GM23338 (cell line): ENCODE measurements around the gene PKHD1. TPM values are rescaled to one million over a fixed set of nuclear protein-coding genes. Genes with fewer than 3 reads are reported as not detected.

Experiments used
- ATAC-seq: fragments of 200-7000 bp; cut with Tn5 transposase; 3 replicates; pipeline ENCODE4 v1.9.1; 2020
- DNase-seq: peaks from one replicate; pipeline ENCODE4 v3.0.0-alpha.2; 2015; ENCODE audit warnings: low spot score
- H2AFZ ChIP-seq: fragments of 200-600 bp; sonication (generic); 2 replicates; pipeline ENCODE4 v1.8.0; 2016; ENCODE audit warnings: antibody characterized with exemption, mild to moderate bottlenecking, moderate library complexity
- H3F3A ChIP-seq: fragments of 200-600 bp; sonication (generic); replicated peaks from 2 replicates; pipeline ENCODE4 v1.8.0; 2017; ENCODE audit warnings: antibody characterized with exemption, mixed run types, low read depth
- H3K27ac ChIP-seq: fragments of 200-600 bp; sonication (generic); 2 replicates; pipeline ENCODE4 v1.6.1; 2016; ENCODE audit warnings: low read depth
- H3K27me3 ChIP-seq: fragments of 200-600 bp; sonication (generic); 2 replicates; pipeline ENCODE4 v1.8.0; 2016; ENCODE audit warnings: mild to moderate bottlenecking, mixed run types, moderate library complexity; ENCODE audit not compliant: insufficient read depth
- H3K36me3 ChIP-seq: fragments of 200-600 bp; sonication (generic); 2 replicates; pipeline ENCODE4 v1.8.0; 2016; ENCODE audit warnings: mild to moderate bottlenecking; ENCODE audit not compliant: insufficient read depth
- H3K4me1 ChIP-seq: fragments of 200-600 bp; sonication (generic); 2 replicates; pipeline ENCODE4 v1.8.0; 2016; ENCODE audit warnings: mild to moderate bottlenecking, moderate library complexity; ENCODE audit not compliant: insufficient read depth
- H3K4me2 ChIP-seq: fragments of 200-600 bp; sonication (generic); 2 replicates; pipeline ENCODE4 v1.7.1; 2017; ENCODE audit warnings: mixed run types
- H3K4me3 ChIP-seq: fragments of 200-600 bp; sonication (generic); 2 replicates; pipeline ENCODE4 v1.6.1; 2016; ENCODE audit warnings: mixed run types
- H3K79me2 ChIP-seq: fragments of 200-600 bp; sonication (generic); replicated peaks from 2 replicates; pipeline ENCODE4 v1.8.0; 2017; ENCODE audit warnings: mild to moderate bottlenecking; ENCODE audit not compliant: insufficient read depth
- H3K9me2 ChIP-seq: fragments of 200-600 bp; sonication (generic); 2 replicates; pipeline ENCODE4 v1.8.0; 2017; ENCODE audit not compliant: insufficient read depth
- H4K20me1 ChIP-seq: fragments of 200-600 bp; sonication (generic); replicated peaks from 2 replicates; pipeline ENCODE4 v1.8.0; 2017; ENCODE audit warnings: mild to moderate bottlenecking; ENCODE audit not compliant: insufficient read depth
- H3K27ac Mint-ChIP-seq: 2 replicates; pipeline ENCODE4 v1.8.0; 2020; ENCODE audit warnings: inconsistent platforms, mild to moderate bottlenecking, moderate library complexity, mixed read lengths
- H3K27me3 Mint-ChIP-seq: 3 replicates; pipeline ENCODE4 v1.8.0; 2022; ENCODE audit warnings: low read depth, mild to moderate bottlenecking, moderate library complexity, mixed read lengths, inconsistent platforms; ENCODE audit not compliant: insufficient read depth, poor library complexity
- H3K36me3 Mint-ChIP-seq: 3 replicates; pipeline ENCODE4 v1.8.0; 2021; ENCODE audit warnings: low read depth, mild to moderate bottlenecking, inconsistent platforms, moderate library complexity, mixed read lengths
- H3K4me1 Mint-ChIP-seq: 3 replicates; pipeline ENCODE4 v1.8.0; 2020; ENCODE audit warnings: mild to moderate bottlenecking, inconsistent platforms, mixed read lengths
- H3K4me3 Mint-ChIP-seq: 3 replicates; pipeline ENCODE4 v1.8.0; 2021; ENCODE audit warnings: moderate library complexity, mild to moderate bottlenecking, inconsistent platforms, mixed read lengths
- H3K9me3 Mint-ChIP-seq: 3 replicates; pipeline ENCODE4 v1.8.0; 2020; ENCODE audit warnings: moderate library complexity, mild to moderate bottlenecking, inconsistent platforms, mixed read lengths
- CREB1 ChIP-seq: fragments of 250-450 bp; sonication (Bioruptor Pico); IDR thresholded peaks from 2 replicates; pipeline ENCODE4 v1.5.0; 2020; ENCODE audit warnings: low read depth, mild to moderate bottlenecking, moderate library complexity
- CTCF ChIP-seq, 2 experiments: fragments of 200-600 bp in 1 of 2; sonication (generic) in 1 of 2; conservative IDR thresholded peaks; 2 replicates each; pipeline versions ENCODE4 v1.5.1 to v1.6.1; 2016 to 2017; ENCODE audit warnings: antibody characterized with exemption in 2 of 2, low read depth in 2 of 2, mild to moderate bottlenecking in 2 of 2, moderate library complexity in 1 of 2
- ETS1 ChIP-seq: IDR thresholded peaks from 2 replicates; pipeline ENCODE4 v1.6.1; 2016; ENCODE audit warnings: antibody characterized with exemption
- EZH2 ChIP-seq: fragments of 200-600 bp; sonication (generic); IDR thresholded peaks from one replicate; pipeline ENCODE4 v1.8.0; 2017; ENCODE audit warnings: antibody characterized with exemption, mild to moderate bottlenecking, low read depth; ENCODE audit not compliant: unreplicated experiment
- EZH2phosphoT487 ChIP-seq: fragments of 200-600 bp; sonication (generic); IDR thresholded peaks from one replicate; pipeline ENCODE4 v1.8.1; 2018; ENCODE audit warnings: antibody characterized with exemption; ENCODE audit not compliant: unreplicated experiment
- JUNB ChIP-seq: IDR thresholded peaks from one replicate; pipeline ENCODE4 v1.6.1; 2016; ENCODE audit warnings: antibody characterized with exemption; ENCODE audit not compliant: unreplicated experiment
- NANOG ChIP-seq: IDR thresholded peaks from 2 replicates; pipeline ENCODE4 v1.6.1; 2016; ENCODE audit warnings: antibody characterized with exemption, borderline replicate concordance
- POLR2AphosphoS5 ChIP-seq: IDR thresholded peaks from 2 replicates; pipeline ENCODE4 v1.6.1; 2016; ENCODE audit warnings: antibody characterized with exemption, low read depth
- REST ChIP-seq: IDR thresholded peaks from one replicate; pipeline ENCODE4 v1.6.1; 2018; ENCODE audit warnings: antibody characterized with exemption; ENCODE audit not compliant: unreplicated experiment
- STAT1 ChIP-seq: IDR thresholded peaks from one replicate; pipeline ENCODE4 v1.6.1; 2016; ENCODE audit warnings: antibody characterized with exemption; ENCODE audit not compliant: unreplicated experiment
- ZNF114 ChIP-seq: fragments of 250-450 bp; sonication (Bioruptor Pico); IDR thresholded peaks from 2 replicates; pipeline ENCODE4 v1.5.0; 2020; ENCODE audit warnings: mild to moderate bottlenecking, moderate library complexity
- ZNF331 ChIP-seq: fragments of 250-450 bp; sonication (Bioruptor Pico); IDR thresholded peaks from 2 replicates; pipeline ENCODE4 v1.5.0; 2020; ENCODE audit warnings: low read depth, mild to moderate bottlenecking, moderate library complexity
- ZNF462 ChIP-seq: fragments of 250-450 bp; sonication (Bioruptor Pico); IDR thresholded peaks from 2 replicates; pipeline ENCODE4 v1.5.0; 2020; ENCODE audit warnings: mild to moderate bottlenecking, moderate library complexity
- polyA plus RNA-seq: library from polyadenylated mRNA; unstranded; fragments of >200 nt; fragmentation: Nextera tagmentation; extraction: Ambion mirVana; gene quantifications from 2 replicates; pipeline ENCODE4 v1.2.1, GENCODE V29; 2016
- total RNA-seq: library from RNA; depleted of rRNA; stranded (reverse); fragments of >200 nt; shearing (Covaris generic); gene quantifications from 2 replicates; pipeline ENCODE4 v1.2.3, GENCODE V29; 2014

PKHD1 gene
- total and polyA plus RNA-seq, 2 experiments from 2014 or later: 0.03 to 0.07 TPM

GRCh38 chr6:52074716-52075115, 12.7 kb downstream of the PKHD1 start:
- no peaks in the 10 kb centered on the region for H3K36me3 ChIP-seq
- Mint-ChIP-seq H3K9me3 (no peaks in the 10 kb centered on the region), H3K27ac (no peak overlapping the region), H3K36me3 (no peaks in the 10 kb centered on the region), H3K27me3 (peaks cover 4% of the 10 kb centered on the region), H3K4me1 (peaks cover 53% of the 10 kb centered on the region), H3K4me3 (no peak overlapping the region)
- ATAC-seq (no peak), DNase-seq (no peak)
- H3K4me1 ChIP-seq: peaks cover 35% of the 10 kb centered on the region
- TF ChIP-seq CTCF (conservative IDR thresholded peaks at IDR 0.05; ENCODE audit: low read depth in 2 of 2): no peak
- TF ChIP-seq POLR2AphosphoS5: no peak
- TF ChIP-seq ETS1: no peak
- no peak for TF ChIP-seq EZH2phosphoT487
- TF ChIP-seq NANOG: no peak
- no peak for TF ChIP-seq ZNF462
- no peak for TF ChIP-seq ZNF114 (CRISPR knock-in tag)
- TF ChIP-seq JUNB: no peak
- no peak for TF ChIP-seq CREB1 (CRISPR knock-in tag)
- no peak for TF ChIP-seq ZNF331 (CRISPR knock-in tag)
- no peak for TF ChIP-seq REST
- no peak for TF ChIP-seq STAT1
- no peak for TF ChIP-seq EZH2
- H4K20me1 ChIP-seq: no peaks in the 10 kb centered on the region
- no peaks in the 10 kb centered on the region for H3K27me3 ChIP-seq
- no peaks in the 10 kb centered on the region for H3K79me2 ChIP-seq
- no peak overlapping the region for H3K4me3 ChIP-seq
- no peaks in the 10 kb centered on the region for H3F3A ChIP-seq
- H3K4me2 ChIP-seq: no peak overlapping the region
- H2AFZ ChIP-seq: no peak overlapping the region
- no peaks in the 10 kb centered on the region; the same call in 1 of the 2 replicates for H3K9me2 ChIP-seq
- H3K27ac ChIP-seq: no peak overlapping the region
